ENCODE data around the gene TBPL2.

TBPL2 gene

DNA sequence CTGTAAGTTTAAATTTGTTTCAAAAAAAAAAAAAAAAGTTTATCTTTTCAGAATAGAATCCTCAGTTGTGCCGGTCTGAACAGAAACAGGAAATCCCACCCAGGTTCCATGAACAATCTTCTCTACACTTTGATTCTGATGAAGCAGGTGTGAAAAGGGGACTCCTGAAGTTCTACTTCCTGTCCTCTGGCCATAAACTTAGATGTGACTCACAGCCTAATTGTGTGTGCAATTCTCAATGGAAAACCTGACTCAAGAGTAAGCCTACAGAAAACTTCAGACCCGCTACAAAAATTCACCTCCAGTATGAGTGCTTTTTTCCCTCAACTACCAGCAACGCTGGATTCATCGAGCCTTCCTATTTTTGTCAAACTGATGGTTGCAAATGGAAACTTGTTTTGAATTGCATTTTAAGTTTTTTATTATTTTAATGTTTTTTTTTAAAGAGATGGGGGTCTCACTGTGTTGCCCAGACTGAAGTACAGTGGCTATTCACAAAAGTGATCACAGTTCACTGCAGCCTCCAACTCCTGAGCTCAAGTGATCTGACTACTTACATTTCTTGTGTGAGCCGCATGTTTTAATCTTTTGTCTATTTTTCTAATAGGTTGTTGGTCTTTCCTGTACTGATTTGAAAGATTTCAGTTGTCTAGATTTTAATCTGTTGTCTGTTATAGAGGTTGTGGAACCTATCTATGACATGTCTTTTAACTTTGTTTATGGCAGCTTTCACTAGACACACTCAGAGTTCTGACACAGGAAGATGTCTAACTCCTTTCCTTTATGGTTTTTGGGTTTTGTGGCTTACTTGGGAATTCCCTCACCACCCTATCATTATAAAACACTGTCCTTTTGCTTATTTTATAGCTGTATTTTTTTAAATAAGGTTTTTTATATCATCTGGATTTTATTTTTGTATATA is 66.4 kb downstream of the TBPL2 start:
- Histone ChIP-seq H3K4me3 (replicated peaks; ENCODE audit: insufficient read depth, low read length) (no peak overlapping the region), H3K27ac (replicated peaks) (no peak overlapping the region), H3K27me3 (ENCODE audit: insufficient read depth, poor library complexity, severe bottlenecking) (no peaks in the 10 kb centered on the region)
- TF ChIP-seq, protein P1, sequence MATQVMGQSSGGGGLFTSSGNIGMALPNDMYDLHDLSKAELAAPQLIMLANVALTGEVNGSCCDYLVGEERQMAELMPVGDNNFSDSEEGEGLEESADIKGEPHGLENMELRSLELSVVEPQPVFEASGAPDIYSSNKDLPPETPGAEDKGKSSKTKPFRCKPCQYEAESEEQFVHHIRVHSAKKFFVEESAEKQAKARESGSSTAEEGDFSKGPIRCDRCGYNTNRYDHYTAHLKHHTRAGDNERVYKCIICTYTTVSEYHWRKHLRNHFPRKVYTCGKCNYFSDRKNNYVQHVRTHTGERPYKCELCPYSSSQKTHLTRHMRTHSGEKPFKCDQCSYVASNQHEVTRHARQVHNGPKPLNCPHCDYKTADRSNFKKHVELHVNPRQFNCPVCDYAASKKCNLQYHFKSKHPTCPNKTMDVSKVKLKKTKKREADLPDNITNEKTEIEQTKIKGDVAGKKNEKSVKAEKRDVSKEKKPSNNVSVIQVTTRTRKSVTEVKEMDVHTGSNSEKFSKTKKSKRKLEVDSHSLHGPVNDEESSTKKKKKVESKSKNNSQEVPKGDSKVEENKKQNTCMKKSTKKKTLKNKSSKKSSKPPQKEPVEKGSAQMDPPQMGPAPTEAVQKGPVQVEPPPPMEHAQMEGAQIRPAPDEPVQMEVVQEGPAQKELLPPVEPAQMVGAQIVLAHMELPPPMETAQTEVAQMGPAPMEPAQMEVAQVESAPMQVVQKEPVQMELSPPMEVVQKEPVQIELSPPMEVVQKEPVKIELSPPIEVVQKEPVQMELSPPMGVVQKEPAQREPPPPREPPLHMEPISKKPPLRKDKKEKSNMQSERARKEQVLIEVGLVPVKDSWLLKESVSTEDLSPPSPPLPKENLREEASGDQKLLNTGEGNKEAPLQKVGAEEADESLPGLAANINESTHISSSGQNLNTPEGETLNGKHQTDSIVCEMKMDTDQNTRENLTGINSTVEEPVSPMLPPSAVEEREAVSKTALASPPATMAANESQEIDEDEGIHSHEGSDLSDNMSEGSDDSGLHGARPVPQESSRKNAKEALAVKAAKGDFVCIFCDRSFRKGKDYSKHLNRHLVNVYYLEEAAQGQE (IDR thresholded peaks at IDR 0.05; ENCODE audit: insufficient replicate concordance, low read depth) = no peak
- TF ChIP-seq GABPA (IDR thresholded peaks at IDR 0.05; ENCODE audit: low read depth) = no peak
- no peak for TF ChIP-seq POLR2AphosphoS5 (IDR thresholded peaks at IDR 0.05; ENCODE audit: low read depth)
- TF ChIP-seq, protein P2, sequence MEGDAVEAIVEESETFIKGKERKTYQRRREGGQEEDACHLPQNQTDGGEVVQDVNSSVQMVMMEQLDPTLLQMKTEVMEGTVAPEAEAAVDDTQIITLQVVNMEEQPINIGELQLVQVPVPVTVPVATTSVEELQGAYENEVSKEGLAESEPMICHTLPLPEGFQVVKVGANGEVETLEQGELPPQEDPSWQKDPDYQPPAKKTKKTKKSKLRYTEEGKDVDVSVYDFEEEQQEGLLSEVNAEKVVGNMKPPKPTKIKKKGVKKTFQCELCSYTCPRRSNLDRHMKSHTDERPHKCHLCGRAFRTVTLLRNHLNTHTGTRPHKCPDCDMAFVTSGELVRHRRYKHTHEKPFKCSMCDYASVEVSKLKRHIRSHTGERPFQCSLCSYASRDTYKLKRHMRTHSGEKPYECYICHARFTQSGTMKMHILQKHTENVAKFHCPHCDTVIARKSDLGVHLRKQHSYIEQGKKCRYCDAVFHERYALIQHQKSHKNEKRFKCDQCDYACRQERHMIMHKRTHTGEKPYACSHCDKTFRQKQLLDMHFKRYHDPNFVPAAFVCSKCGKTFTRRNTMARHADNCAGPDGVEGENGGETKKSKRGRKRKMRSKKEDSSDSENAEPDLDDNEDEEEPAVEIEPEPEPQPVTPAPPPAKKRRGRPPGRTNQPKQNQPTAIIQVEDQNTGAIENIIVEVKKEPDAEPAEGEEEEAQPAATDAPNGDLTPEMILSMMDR (IDR thresholded peaks at IDR 0.05; ENCODE audit: insufficient read depth, low read length) = no peak
- TF ChIP-seq SPI1 (IDR thresholded peaks at IDR 0.05; ENCODE audit: borderline replicate concordance, low read depth) = no peak
- peak in 1 of 2 experiments; percentile 23 for DNase-seq (ENCODE audit: low read depth in 1 of 2, low spot score in 1 of 2)

DNA sequence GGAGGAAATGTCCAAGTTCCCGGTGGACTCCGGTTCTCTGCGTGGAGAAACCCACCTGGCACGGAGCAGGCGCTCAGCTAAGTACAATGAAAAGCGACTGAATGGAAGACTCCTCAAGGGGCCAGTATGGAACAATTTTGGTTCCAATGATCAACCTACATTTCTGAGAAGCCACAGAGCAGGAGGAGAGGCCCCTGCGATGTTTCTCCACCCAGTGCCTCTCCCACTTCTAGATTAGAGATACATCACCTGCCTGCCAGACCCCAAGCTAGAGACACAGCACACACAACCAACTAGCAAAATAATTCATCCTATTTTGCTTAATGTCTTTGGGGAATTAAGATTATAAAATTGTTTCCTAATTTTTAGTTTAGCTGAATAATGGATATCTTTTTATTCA is 67.6 kb downstream of the TBPL2 start:
- DNase-seq (ENCODE audit: low read depth in 1 of 2, low spot score in 1 of 2) = no peak
- no peak for TF ChIP-seq GABPA (IDR thresholded peaks at IDR 0.05; ENCODE audit: low read depth)
- no peak for TF ChIP-seq POLR2AphosphoS5 (IDR thresholded peaks at IDR 0.05; ENCODE audit: low read depth)
- TF ChIP-seq, protein P1 (IDR thresholded peaks at IDR 0.05; ENCODE audit: insufficient replicate concordance, low read depth) = no peak
- H3K27me3 ChIP-seq (ENCODE audit: insufficient read depth, poor library complexity, severe bottlenecking) = no peaks in the 10 kb centered on the region
- H3K27ac ChIP-seq (replicated peaks) = no peak overlapping the region
- H3K4me3 ChIP-seq (replicated peaks; ENCODE audit: insufficient read depth, low read length) = no peak overlapping the region

DNA sequence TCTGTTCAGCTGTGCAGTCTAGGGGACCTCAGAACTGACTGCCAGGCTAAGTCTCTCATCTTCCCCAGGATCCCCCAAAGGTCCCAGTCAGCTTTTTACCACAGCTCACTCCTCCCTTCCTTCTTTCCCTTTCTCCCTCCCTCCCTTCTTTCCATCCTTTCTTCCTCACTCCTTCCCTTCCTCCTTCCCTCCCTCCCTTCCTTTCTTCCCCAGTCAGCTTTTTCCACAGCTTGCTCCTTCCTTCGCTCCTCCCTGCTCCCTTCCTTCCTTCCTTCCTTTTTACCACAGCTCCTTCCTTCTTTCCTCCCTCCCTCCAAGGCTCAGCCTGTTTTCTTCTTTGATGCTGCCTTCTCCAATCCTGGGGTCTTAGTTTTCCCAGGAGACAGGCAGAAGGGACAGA is 68.0 kb downstream of the TBPL2 start:
- TF ChIP-seq SPI1 (IDR thresholded peaks at IDR 0.05; ENCODE audit: borderline replicate concordance, low read depth) (no peak), GABPA (IDR thresholded peaks at IDR 0.05; ENCODE audit: low read depth) (no peak), POLR2AphosphoS5 (IDR thresholded peaks at IDR 0.05; ENCODE audit: low read depth) (no peak)
- TF ChIP-seq, protein P1 (IDR thresholded peaks at IDR 0.05; ENCODE audit: insufficient replicate concordance, low read depth) = no peak
- TF ChIP-seq, protein P2 (IDR thresholded peaks at IDR 0.05; ENCODE audit: insufficient read depth, low read length) = no peak
- Histone ChIP-seq H3K27me3 (ENCODE audit: insufficient read depth, poor library complexity, severe bottlenecking) (no peaks in the 10 kb centered on the region), H3K27ac (replicated peaks) (no peak overlapping the region), H3K4me3 (replicated peaks; ENCODE audit: insufficient read depth, low read length) (no peak overlapping the region)
- DNase-seq (ENCODE audit: low read depth in 1 of 2, low spot score in 1 of 2) = no peak
